ENCODE data around the gene PDCD5.

Gene PDCD5

DNA sequence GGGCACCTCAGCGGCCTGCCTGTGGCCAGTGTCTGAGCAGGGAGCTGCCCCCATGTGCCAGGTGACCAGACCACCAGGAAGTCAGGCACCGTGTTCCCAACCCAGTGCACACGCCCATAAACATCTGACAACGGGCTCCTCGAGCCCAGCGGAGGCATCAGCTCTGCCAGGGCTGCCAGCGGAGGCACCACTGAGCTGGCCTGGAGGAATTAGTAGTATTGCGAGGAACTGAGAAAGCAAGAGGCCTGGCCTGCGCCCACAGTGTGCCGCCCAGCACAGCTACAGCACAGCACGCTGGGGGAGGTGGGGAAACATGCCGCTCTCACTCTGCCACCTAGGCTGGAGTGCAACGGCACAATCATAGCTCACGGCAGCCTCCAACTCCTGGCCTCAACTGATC, 49.3 kb downstream of the PDCD5 start:
- TF ChIP-seq, protein P1, sequence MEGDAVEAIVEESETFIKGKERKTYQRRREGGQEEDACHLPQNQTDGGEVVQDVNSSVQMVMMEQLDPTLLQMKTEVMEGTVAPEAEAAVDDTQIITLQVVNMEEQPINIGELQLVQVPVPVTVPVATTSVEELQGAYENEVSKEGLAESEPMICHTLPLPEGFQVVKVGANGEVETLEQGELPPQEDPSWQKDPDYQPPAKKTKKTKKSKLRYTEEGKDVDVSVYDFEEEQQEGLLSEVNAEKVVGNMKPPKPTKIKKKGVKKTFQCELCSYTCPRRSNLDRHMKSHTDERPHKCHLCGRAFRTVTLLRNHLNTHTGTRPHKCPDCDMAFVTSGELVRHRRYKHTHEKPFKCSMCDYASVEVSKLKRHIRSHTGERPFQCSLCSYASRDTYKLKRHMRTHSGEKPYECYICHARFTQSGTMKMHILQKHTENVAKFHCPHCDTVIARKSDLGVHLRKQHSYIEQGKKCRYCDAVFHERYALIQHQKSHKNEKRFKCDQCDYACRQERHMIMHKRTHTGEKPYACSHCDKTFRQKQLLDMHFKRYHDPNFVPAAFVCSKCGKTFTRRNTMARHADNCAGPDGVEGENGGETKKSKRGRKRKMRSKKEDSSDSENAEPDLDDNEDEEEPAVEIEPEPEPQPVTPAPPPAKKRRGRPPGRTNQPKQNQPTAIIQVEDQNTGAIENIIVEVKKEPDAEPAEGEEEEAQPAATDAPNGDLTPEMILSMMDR (IDR thresholded peaks at IDR 0.05) = no peak

DNA sequence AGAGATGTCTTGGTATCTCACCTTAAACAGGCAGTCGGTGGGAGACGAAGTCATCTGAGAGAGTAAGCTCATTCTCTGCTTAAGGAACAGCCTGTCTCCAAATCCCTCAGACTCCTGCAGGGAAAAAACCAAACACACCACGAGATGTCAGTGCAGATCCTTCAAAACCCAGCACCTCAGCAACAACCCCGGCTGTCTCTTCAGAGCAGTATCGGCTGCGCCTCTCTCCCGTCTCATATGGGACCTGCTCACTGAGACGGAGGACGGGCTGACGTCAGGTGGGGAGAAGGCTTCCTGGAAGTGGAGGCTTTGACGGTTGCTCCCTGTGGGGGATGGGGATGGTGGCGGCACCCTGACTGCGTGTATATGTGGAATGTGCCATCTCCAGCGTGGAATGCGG, 50.4 kb downstream of the PDCD5 start:
- TF ChIP-seq, protein P1 (IDR thresholded peaks at IDR 0.05) = no peak

All from LNCAP (cell line).